ENCODE measurements around the gene BCL6.

Gene BCL6

DNA sequence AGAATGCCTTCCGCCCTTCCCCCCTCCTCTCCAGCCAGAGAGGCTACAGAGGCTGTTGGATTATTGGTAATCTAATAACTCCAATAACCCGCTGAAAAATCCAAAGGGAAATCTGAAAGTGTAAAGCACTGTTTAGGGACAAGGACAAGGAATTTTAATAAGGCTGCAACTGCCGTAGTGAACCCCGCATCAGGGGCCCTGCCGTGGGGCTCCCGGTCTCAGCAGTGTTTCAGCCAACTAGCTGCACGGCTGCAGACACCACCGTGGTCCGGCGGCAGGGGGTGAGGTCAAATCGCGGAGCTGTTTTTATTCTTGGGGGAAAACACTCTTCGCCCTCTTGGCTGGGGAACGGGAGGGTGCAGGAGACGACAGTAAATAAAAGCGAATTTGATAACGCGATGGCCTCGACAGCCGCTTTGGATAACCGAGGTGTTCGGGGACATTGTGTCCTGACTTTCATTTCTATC is 6.1 kb downstream of the BCL6 start:
- no peak for DNase-seq (ENCODE audit: low spot score)

DNA sequence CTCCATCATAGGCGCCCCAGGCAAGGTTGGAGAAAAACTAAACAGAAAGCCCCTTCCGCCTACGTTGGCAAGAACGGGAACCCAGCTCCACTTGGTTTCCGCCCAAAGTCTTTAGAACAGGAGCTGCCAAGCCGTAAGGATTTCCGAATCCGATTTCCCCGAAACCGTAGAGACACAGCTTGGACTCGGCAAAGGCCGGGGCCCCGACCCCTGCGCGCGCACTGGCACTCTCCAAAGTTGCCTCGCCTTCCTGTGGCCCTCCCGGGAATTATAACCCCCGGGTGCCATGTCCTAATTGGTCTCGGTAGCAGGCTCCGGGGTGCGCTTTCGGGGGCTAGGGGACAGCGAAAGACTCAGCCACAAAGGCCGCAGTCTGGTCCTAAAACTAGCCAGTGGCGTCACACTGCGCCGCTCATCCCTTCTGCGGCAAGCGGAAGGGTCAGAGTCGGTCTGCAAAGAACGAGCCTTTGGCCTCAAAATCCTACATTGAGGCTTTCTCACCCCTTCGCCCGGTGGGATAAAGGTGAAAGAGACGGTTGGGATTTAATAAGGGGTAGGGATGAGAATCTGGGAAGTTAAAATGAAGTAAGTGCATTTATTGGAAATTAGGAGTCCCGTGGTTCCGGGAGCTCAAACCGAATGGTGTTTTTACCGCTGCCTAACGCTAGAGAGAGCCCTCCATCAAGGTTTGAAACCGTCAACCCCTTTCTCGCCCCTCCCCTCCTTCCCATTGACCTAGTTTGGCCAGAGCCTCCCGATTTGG is 6.8 kb downstream of the BCL6 start:
- DNase-seq (ENCODE audit: low spot score): peak; percentile 82

GRCh38 chr3:187738071-187738330 is 7.3 kb downstream of the BCL6 start:
- DNase-seq (ENCODE audit: low spot score): no peak

DNA sequence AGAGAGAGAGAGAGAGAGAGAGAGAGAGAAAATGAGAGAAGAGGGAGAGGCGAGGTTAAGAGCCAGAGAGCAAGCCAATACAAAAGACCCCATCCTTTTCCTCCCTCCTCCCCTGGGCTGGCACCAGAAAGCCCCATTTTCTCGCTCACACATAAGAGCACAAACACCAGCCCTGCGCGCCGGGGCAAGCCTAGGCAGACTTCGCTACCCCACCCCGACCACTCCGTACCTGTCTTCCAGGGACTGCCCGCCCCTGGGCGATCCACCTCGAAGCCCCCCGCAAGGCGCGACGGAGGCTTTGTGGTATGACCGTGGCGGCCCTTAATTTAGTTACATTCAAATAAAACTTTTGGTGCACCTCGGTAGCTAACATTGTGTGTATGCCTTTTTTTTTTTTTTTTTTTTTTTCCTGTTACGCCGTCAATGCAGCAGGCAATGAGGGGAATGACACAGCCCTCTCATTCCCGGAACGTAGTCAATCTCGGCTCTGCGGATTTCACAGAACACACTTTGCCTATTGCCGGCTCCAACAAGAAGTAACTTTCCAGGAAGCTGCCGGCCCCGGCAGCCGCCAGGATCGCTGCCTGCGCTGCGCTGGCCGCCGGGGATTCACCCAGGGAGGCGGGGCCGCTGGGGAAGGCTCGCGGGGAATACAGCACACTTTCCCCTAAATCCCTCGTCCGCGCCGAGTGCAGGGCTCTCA is 7.7 kb downstream of the BCL6 start:
- peak; percentile 80 for DNase-seq (ENCODE audit: low spot score)

DNA sequence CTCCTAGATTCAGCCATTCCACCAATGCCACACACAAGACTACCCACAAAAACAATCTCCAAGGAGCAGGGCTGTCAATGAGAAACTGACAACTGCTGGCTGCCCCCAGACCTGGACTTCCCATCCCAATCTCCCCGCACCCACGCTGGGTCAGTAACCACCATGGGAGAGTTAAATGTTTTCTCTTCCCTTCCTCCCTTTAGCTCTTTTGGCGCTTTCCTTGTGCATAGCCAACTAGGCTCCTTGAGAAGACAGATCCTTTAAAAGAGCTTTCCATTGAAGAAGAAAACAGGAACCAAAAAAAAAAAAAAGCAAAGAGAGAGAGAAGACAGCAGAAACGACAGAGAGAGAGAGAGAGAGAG is 8.3 kb downstream of the BCL6 start:
- no peak for DNase-seq (ENCODE audit: low spot score)

DNA sequence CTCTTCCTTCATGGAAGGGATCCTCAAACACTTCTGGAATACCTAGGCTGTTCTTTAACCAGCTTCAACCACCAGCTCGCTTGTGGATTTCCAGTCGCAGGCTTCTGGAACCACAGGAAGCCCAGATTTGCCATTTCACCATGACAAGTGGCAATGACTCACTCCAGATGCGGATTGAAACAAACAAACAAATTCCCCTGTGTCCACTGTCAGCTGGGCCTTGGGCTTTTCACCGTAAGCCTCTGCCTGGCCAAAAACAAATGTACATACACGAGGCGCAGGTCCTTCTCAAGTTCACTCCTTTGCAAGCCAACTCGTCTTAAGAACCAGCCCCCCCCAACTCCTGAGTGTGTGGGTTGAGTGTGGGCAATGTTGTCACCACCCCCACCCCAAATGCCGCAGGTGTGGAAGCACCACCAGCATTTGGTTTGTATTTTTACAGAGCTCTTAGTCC is 8.8 kb downstream of the BCL6 start:
- no peak for DNase-seq (ENCODE audit: low spot score)

DNA sequence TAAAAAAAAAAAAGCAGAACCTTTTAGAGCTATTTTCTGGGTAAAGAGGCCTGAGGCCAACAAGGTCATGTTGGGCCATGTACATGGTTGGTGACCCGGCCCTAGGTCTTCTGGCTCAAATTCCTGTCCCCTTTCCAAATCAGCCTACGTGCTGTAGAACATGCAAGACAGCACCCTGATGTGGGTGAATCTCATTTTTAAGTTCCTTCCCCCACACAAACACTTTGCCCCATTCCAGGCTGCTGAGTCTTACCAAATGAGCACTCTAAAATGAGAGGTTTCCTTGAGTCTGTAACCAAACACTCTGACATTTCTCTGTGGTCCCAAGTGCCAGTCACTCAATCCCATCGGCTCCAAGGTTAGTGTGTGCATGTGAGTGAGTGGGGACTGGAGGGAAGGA is 9.4 kb downstream of the BCL6 start:
- no peak for DNase-seq (ENCODE audit: low spot score)

GRCh38 chr3:187735383-187735782 is 9.9 kb downstream of the BCL6 start:
- no peak for DNase-seq (ENCODE audit: low spot score)

- no peak for DNase-seq (ENCODE audit: low spot score)
These were observed 10.4 kb downstream of the BCL6 start for GRCh38 chr3:187734841-187735240.

DNA sequence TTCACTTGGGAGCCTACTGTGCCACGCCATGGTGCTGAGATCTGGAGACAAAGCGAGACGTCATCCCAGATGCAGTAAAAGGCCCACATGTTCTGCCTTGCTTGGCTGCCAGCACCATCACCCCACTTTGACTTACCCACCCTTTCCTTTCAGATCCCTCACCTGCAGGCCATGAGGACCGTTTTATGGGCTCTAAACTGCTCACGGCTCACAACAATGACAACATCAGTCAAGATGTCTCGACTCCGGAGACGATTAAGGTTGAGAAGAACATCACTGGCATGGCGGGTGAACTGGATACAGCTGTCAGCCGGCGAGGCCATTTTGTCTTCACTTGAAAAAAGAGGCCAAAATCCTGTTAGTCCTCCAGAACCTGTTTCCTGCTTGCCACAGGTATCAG is 11.9 kb downstream of the BCL6 start:
- DNase-seq (ENCODE audit: low spot score): no peak

DNA sequence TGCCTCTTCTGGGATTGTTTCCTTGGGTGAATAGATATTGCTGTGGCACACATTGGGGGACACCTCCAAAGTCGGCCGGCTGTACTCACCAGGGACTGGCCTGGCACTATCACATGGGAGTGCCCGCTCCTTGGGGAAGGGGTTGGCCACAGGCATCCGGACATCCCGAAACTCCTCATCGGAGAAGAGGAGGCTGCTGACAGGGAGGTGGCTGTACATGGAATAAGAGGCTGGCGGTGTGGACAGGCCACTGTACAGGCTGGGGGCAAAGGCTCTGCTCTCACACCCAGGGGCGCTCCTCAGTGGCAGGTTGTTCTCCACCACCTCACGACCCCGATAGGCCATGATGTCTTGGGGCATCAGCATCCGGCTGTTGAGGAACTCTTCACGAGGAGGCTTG is 15.7 kb downstream of the BCL6 start:
- DNase-seq (ENCODE audit: low spot score): no peak

- DNase-seq (ENCODE audit: low spot score): no peak
These were observed 16.2 kb downstream of the BCL6 start for GRCh38 chr3:187728940-187729583.

- no peak for DNase-seq (ENCODE audit: low spot score)
These were observed 17.0 kb downstream of the BCL6 start for GRCh38 chr3:187728248-187728647.

DNA sequence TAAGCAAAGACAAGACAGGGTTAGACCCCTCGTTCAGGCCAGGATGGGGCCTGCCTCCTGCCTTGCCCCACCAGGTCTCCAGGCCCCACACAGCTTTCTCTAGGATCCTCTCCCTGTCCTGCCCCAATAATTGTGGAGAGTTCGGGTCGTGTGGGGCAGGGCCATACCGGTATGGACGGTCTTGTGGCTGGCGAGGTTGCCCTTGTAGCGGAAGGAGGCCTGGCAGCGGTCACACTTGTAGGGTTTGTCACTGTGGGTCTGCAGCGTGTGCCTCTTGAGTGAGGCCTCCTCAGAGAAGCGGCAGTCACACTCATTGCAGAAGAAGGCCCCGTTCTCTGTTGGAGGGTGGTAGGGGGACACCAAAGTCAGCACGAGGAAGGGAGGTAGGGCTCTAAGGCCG is 18.7 kb downstream of the BCL6 start:
- DNase-seq (ENCODE audit: low spot score): no peak

DNA sequence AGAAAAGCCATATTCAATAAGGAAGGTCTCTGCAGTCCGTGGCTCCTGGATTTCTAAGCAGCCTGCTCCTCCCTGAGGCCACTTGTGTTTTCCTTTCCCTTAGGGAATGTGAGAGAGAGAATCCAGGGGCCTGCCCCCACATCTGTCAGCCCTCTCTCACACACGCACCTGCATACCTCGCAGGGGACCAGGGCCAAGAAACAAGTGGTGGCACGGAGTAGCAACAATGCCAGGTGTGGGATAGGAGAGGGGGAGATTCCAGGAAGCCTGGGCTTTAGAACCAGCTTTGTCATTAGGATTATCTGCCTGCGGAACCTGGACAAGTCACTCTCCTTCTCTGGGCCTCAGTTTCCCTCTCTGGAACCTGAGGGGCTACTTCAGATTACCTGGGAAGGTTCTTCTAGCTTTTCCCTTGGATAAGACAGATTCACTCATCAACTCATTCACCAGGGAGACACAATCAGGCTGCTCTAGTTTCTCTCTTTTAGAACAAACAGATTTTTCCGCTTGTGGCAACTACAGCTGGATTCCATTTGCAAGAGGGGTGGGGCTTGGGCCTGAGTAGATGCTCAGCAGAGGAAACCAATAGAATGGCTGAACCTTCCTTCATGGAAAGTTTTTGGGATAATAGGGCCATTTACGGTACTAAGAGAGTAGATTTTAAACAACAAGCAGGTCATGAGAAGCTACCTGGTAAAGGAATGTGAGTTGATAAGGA is 19.5 kb downstream of the BCL6 start:
- no peak for DNase-seq (ENCODE audit: low spot score)

DNA sequence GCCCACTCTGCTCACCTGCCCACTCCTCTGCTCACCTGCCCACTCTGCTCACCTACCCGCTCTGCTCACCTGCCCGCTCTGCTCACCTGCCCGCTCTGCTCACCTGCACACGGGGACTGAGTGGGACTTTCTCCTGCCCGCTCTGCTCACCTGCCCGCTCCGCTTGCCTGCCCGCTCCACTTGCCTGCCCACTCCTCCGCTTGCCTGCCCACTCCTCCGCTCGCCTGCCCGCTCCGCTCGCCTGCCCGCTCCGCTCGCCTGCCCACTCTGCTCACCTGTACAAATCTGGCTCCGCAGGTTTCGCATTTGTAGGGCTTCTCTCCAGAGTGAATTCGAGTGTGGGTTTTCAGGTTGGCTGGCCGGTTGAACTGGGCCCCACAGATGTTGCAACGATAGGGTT is 20.0 kb downstream of the BCL6 start:
- no peak for DNase-seq (ENCODE audit: low spot score)

GRCh38 chr3:187722206-187722612 is 23.1 kb downstream of the BCL6 start:
- DNase-seq (ENCODE audit: low spot score): no peak

DNA sequence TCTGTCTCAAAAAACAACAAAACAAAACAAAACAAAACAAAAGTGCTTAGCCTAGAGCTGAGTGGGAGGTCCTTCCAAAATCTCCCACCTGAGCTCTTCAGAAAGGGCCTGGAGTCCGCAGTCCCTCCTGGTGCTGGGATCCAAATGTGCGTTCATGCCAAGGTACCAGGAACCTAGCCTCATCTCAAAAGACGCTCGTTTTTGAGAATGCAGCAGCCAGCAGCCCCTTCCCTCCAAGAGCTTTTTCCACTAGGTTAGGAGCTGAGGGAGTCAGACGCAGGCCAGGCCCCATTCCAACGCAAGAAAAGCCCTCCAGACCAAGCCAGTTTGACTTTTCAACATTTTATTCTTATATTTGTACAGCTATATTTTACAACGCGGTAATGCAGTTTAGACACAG is 24.2 kb downstream of the BCL6 start:
- no peak for DNase-seq (ENCODE audit: low spot score)

- no peak for DNase-seq (ENCODE audit: low spot score)
These were observed 25.0 kb downstream of the BCL6 start for GRCh38 chr3:187720337-187720670.

- DNase-seq (ENCODE audit: low spot score): no peak
These were observed 25.5 kb downstream of the BCL6 start for GRCh38 chr3:187719628-187720336.

DNA sequence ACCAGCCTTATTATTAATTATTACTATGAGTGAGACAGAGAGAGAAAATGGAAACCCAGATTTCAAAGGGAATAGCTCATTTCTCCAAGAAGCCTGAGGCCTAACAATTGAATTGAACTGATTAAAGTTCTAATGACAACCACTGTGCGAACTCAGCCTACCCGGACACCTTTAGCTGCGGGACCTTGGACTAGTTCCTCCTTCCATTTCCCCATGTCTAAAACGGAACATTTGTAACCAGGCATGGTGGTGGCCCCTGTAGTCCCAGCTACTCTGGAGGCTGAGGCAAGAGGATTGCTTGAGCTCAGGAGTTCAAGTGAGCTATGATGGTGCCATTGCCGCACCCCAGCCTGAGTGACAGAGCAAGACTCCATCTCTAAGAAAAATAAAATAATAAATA is 26.5 kb downstream of the BCL6 start:
- DNase-seq (ENCODE audit: low spot score): no peak

DNA sequence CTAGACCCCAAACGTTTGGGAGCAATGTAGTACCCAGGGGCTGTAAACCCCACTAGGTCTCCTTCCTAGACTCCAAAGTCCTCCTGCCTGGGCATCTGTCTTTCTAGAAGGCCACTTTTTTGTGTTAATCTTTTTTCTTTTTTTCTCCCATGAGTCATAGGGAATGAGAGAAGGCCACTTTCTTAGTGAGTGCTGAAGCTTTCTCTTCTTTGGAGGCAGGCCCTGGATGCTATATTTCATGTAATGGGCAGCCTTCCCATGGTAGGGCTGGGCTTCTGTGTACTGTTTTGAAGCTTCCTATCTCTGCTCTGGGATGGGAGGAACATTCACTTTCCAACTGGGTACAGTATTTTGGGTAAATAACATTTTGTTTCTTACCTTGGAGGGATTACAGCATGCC is 27.7 kb downstream of the BCL6 start:
- no peak for DNase-seq (ENCODE audit: low spot score)

Measured in CD4-positive, alpha-beta T cell treated with Interleukin-2 at 100 ng/mL for 4 hours (primary cell).